Brain microvascular endothelial cell (primary cell): ENCODE results near the gene NDC1.

Experiments used
- DNase-seq: peaks from one replicate; pipeline ENCODE4 v3.0.0-alpha.2; 2020
- H3K27ac ChIP-seq: fragments of 250-450 bp; sonication (Bioruptor Pico); 2 replicates; pipeline ENCODE4 v1.5.1; 2020; ENCODE audit warnings: mild to moderate bottlenecking, moderate library complexity
- H3K27me3 ChIP-seq: fragments of 250-450 bp; sonication (Bioruptor Pico); replicated peaks from 2 replicates; pipeline ENCODE4 v1.5.1; 2020; ENCODE audit warnings: mild to moderate bottlenecking
- H3K36me3 ChIP-seq: fragments of 250-450 bp; sonication (Bioruptor Pico); replicated peaks from 2 replicates; pipeline ENCODE4 v1.5.1; 2020; ENCODE audit warnings: mild to moderate bottlenecking
- H3K4me3 ChIP-seq: 2 replicates; pipeline ENCODE4 v1.5.1; 2011; ENCODE audit warnings: low read depth, mild to moderate bottlenecking, control low read depth, low read length, moderate library complexity
- CTCF ChIP-seq: IDR thresholded peaks from 2 replicates; pipeline ENCODE4 v1.5.1; 2011; ENCODE audit warnings: low read depth, mild to moderate bottlenecking, moderate library complexity, low read length, control low read depth, inconsistent platforms; ENCODE audit errors: missing control alignments
- in situ Hi-C: cut with HindIII; loops from 2 replicates; pipeline ENCODE4 v1.10.0; 2017; ENCODE audit warnings: low sequenced_read_pairs, low pct_ligation_motif_present

NDC1 gene

GRCh38 chr1:53871221-53871620 lies 33.1 kb upstream of the NDC1 start:
- H3K4me3 ChIP-seq = no peak overlapping the region
- H3K27me3 ChIP-seq = no peaks in the 10 kb centered on the region
- no peak for TF ChIP-seq CTCF
- no peak for DNase-seq
- in situ Hi-C loops = no loop called here
- H3K36me3 ChIP-seq = peaks cover 24% of the 10 kb centered on the region
- no peak overlapping the region for H3K27ac ChIP-seq

GRCh38 chr1:53869454-53870117 lies 31.5 kb upstream of the NDC1 start:
- Histone ChIP-seq H3K27ac (no peak overlapping the region), H3K27me3 (no peaks in the 10 kb centered on the region), H3K4me3 (no peak overlapping the region), H3K36me3 (peaks cover 20% of the 10 kb centered on the region)
- no peak for DNase-seq
- in situ Hi-C loops = no loop called here
- TF ChIP-seq CTCF = no peak

- DNase-seq = no peak
Observed at GRCh38 chr1:53868565-53868964, 30.5 kb upstream of the NDC1 start.

GRCh38 chr1:53862507-53862906 lies 24.4 kb upstream of the NDC1 start:
- TF ChIP-seq CTCF = no peak
- no peak for DNase-seq
- Histone ChIP-seq H3K36me3 (peaks cover 14% of the 10 kb centered on the region), H3K27ac (no peak overlapping the region), H3K4me3 (no peak overlapping the region), H3K27me3 (no peaks in the 10 kb centered on the region)
- in situ Hi-C loops = no loop called here

More at GRCh38 chr1:53868565-53868964, 30.5 kb upstream of the NDC1 start:
- no peak overlapping the region for H3K27ac ChIP-seq
- H3K36me3 ChIP-seq = peaks cover 20% of the 10 kb centered on the region
- no peak overlapping the region for H3K4me3 ChIP-seq
- in situ Hi-C loops = no loop called here
- no peak for TF ChIP-seq CTCF
- H3K27me3 ChIP-seq = no peaks in the 10 kb centered on the region

- in situ Hi-C loops = no loop called here
- TF ChIP-seq CTCF = peak; percentile 92
- peak; percentile 16 for DNase-seq
- no peak overlapping the region for H3K27ac ChIP-seq
- H3K27me3 ChIP-seq = no peaks in the 10 kb centered on the region
- H3K36me3 ChIP-seq = peaks cover 12% of the 10 kb centered on the region
- H3K4me3 ChIP-seq = no peak overlapping the region
Observed at GRCh38 chr1:53860967-53861411, 22.9 kb upstream of the NDC1 start.

- Histone ChIP-seq H3K4me3 (no peak overlapping the region), H3K27ac (no peak overlapping the region), H3K27me3 (no peaks in the 10 kb centered on the region), H3K36me3 (peaks cover 3% of the 10 kb centered on the region)
- in situ Hi-C loops = no loop called here
- DNase-seq = no peak
- TF ChIP-seq CTCF = no peak
Observed at GRCh38 chr1:53851571-53852285, 13.6 kb upstream of the NDC1 start.
